Trophoblast cell (in vitro differentiated cells and primary cell): ENCODE measurements around the gene RGS7.

Experiments
- DNase-seq, 2 donors: peaks; one replicate each; pipeline ENCODE4 v3.0.0-alpha.2; 2016
- H2AFZ ChIP-seq: 2 replicates; pipeline ENCODE4 v1.6.1; 2013; ENCODE audit warnings: low read length, moderate library complexity, mild to moderate bottlenecking; ENCODE audit not compliant: insufficient read depth, poor library complexity
- H2AK5ac ChIP-seq: 2 replicates; pipeline ENCODE4 v1.6.1; 2013; ENCODE audit warnings: mild to moderate bottlenecking, low read length
- H2BK120ac ChIP-seq: 2 replicates; pipeline ENCODE4 v1.6.1; 2013; ENCODE audit warnings: low read length, mild to moderate bottlenecking, moderate library complexity; ENCODE audit not compliant: insufficient read depth, poor library complexity
- H2BK12ac ChIP-seq: 2 replicates; pipeline ENCODE4 v1.6.1; 2013; ENCODE audit warnings: mild to moderate bottlenecking, low read length, moderate library complexity
- H2BK5ac ChIP-seq: 2 replicates; pipeline ENCODE4 v1.6.1; 2013; ENCODE audit warnings: low read length, low read depth, moderate library complexity, mild to moderate bottlenecking; ENCODE audit not compliant: poor library complexity
- H3K14ac ChIP-seq: 2 replicates; pipeline ENCODE4 v1.6.1; 2013; ENCODE audit warnings: mild to moderate bottlenecking, low read length
- H3K18ac ChIP-seq: 2 replicates; pipeline ENCODE4 v1.6.1; 2013; ENCODE audit warnings: mild to moderate bottlenecking, low read length
- H3K23ac ChIP-seq: 2 replicates; pipeline ENCODE4 v1.6.1; 2013; ENCODE audit warnings: low read length
- H3K27ac ChIP-seq: 2 replicates; pipeline ENCODE4 v1.5.1; 2013; ENCODE audit warnings: low read depth, mild to moderate bottlenecking, inconsistent platforms, low read length, moderate library complexity
- H3K27me3 ChIP-seq: 2 replicates; pipeline ENCODE4 v1.6.1; 2013; ENCODE audit warnings: inconsistent platforms, mild to moderate bottlenecking, low read length, moderate library complexity; ENCODE audit not compliant: insufficient read depth
- H3K36me3 ChIP-seq, 2 experiments: 1 replicate in 1 of 2; 2 replicates in 1 of 2; pipeline ENCODE4 v1.6.1; 2013; ENCODE audit warnings: low read length in 2 of 2, mild to moderate bottlenecking in 2 of 2, moderate library complexity in 1 of 2; ENCODE audit not compliant: insufficient read depth in 2 of 2, control insufficient read depth in 1 of 2
- H3K4ac ChIP-seq: 2 replicates; pipeline ENCODE4 v1.6.1; 2013; ENCODE audit warnings: low read depth, mild to moderate bottlenecking, low read length, moderate library complexity
- H3K4me1 ChIP-seq, 2 experiments: 1 replicate in 1 of 2; 2 replicates in 1 of 2; pipeline ENCODE4 v1.6.1; 2013; ENCODE audit warnings: low read length in 2 of 2, mild to moderate bottlenecking in 2 of 2, moderate library complexity in 1 of 2; ENCODE audit not compliant: insufficient read depth in 2 of 2, control insufficient read depth in 1 of 2
- H3K4me2 ChIP-seq: 2 replicates; pipeline ENCODE4 v1.6.1; 2013; ENCODE audit warnings: inconsistent platforms, mild to moderate bottlenecking, low read length, moderate library complexity
- H3K4me3 ChIP-seq: 2 replicates; pipeline ENCODE4 v1.5.1; 2013; ENCODE audit warnings: mild to moderate bottlenecking, low read depth, low read length, inconsistent platforms
- H3K79me1 ChIP-seq: one replicate; pipeline ENCODE4 v1.6.1; 2013; ENCODE audit warnings: low read length
- H3K79me2 ChIP-seq: 2 replicates; pipeline ENCODE4 v1.6.1; 2013; ENCODE audit warnings: low read length, mild to moderate bottlenecking; ENCODE audit not compliant: control insufficient read depth, insufficient read depth, poor library complexity
- H3K9ac ChIP-seq: 2 replicates; pipeline ENCODE4 v1.6.1; 2013; ENCODE audit warnings: mild to moderate bottlenecking, low read length
- H3K9me3 ChIP-seq: 2 replicates; pipeline ENCODE4 v1.6.1; 2013; ENCODE audit warnings: low read depth, mild to moderate bottlenecking, control low read depth, inconsistent platforms, low read length; ENCODE audit not compliant: insufficient read depth
- H4K12ac ChIP-seq: 2 replicates; pipeline ENCODE4 v1.6.1; 2013; ENCODE audit warnings: low read depth, mild to moderate bottlenecking, low read length, moderate library complexity
- H4K8ac ChIP-seq: 2 replicates; pipeline ENCODE4 v1.6.1; 2013; ENCODE audit warnings: low read depth, mild to moderate bottlenecking, low read length, moderate library complexity
- H4K91ac ChIP-seq: one replicate; pipeline ENCODE4 v1.6.1; 2013; ENCODE audit warnings: low read depth, mild to moderate bottlenecking, low read length, moderate library complexity
- WGBS: extraction: QIAGEN DNeasy Blood & Tissue Kit; methylation state at CpG from one replicate; pipeline ENCODE4 v1.1.7; 2013; ENCODE audit warnings: missing lambda C conversion rate; ENCODE audit not compliant: insufficient read length, insufficient coverage; ENCODE audit errors: extremely low coverage; 5-methylcytosine and 5-hydroxymethylcytosine counted together

RGS7 gene

DNA sequence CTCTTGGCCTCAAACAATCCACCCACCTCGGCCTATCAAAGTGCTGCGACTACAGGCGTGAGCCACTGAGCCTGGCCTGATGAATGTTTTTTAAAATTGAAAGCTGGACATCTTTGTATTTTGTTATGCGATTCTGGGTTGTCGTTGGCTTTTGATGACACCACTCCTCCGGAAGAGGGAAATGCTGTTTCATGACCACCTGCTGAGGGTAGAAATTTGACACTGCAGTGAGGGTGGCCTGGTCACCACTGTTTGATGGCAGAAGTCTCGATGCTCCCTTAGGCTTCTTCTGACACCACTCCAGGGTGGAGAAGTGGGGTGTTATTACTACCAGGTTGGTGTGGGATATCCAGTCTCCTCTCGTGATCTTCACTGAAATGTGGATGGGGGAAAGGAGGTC lies 357.2 kb downstream of the RGS7 start:
- Histone ChIP-seq H3K36me3 (no peaks in the 10 kb centered on the region), H3K4me1 (no peaks in the 10 kb centered on the region), H3K27ac (no peak overlapping the region), H3K14ac (no peak overlapping the region), H3K79me1 (no peaks in the 10 kb centered on the region), H3K9ac (no peak overlapping the region), H2AK5ac (no peak overlapping the region), H2BK5ac (no peak overlapping the region), H3K23ac (no peak overlapping the region), H3K9me3 (no peaks in the 10 kb centered on the region), H3K79me2 (no peaks in the 10 kb centered on the region), H3K4me2 (no peak overlapping the region), H2BK12ac (no peak overlapping the region), H3K18ac (no peak overlapping the region), H3K27me3 (no peaks in the 10 kb centered on the region), H2BK120ac (no peak overlapping the region), H2AFZ (no peak overlapping the region), H3K4ac (no peak overlapping the region), H4K12ac (no peak overlapping the region), H3K4me3 (no peak overlapping the region), H4K91ac (no peak overlapping the region), H4K8ac (no peak overlapping the region)
- DNase-seq, result no peak
- WGBS, result no CpG with 5 or more reads among the region's 8 CpGs

DNA sequence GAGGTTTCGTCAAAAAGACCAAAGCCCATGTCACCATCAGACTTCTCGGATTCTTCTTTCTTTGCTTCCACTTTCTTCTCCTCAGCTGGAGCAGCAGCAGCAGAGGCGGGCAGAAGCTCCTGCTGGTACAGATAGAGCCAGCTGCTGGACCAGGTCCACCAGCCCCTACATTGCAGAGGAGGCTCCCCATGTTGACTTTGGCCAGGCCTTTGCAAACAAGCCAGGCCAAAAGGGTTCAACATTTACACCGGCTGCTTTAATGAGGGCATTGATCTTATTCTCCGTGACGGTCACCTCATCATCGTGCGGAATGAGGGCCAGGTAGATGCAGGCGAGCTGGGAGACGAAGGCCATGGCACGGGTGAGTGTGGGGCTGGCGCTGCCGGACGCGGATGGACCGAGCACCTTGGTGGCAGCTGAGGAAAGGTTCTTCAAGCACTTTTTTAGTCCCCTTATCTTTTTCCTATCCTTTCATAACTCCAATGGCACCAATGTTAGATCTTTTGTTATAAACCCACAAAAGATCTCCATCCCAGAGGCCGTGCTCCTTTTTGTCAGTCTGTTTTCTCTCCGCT lies 358.5 kb downstream of the RGS7 start:
- no peak overlapping the region for H4K8ac ChIP-seq
- H3K9ac ChIP-seq, result no peak overlapping the region

DNA sequence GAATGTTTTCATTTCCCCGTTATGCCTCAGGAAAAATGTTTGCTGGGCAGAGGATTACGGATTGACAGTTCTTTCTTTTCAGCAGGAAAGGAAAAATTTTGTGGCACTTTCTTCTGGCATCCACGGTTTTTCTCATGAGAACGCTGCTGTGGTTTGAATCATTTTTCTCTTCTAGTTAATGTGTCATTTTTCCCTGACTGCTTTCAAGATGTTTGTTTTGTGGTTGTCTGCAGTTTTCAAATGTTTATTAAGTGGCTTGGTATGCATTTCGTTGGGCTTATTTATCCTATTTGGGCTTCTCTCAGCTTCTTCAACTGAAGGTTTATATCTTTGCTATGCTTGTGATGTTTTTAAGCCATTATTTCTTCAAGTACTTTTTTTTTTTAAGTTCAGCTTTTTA lies 359.0 kb downstream of the RGS7 start:
- Histone ChIP-seq H3K4me3 (no peak overlapping the region), H3K4ac (no peak overlapping the region), H2BK120ac (no peak overlapping the region), H3K4me2 (no peak overlapping the region), H3K4me1 (no peaks in the 10 kb centered on the region), H2AK5ac (no peak overlapping the region), H3K79me2 (no peaks in the 10 kb centered on the region), H3K14ac (no peak overlapping the region), H2AFZ (no peak overlapping the region), H2BK5ac (no peak overlapping the region), H3K36me3 (no peaks in the 10 kb centered on the region), H4K91ac (no peak overlapping the region), H4K12ac (no peak overlapping the region), H3K9ac (no peak overlapping the region), H4K8ac (no peak overlapping the region), H3K9me3 (no peaks in the 10 kb centered on the region), H2BK12ac (no peak overlapping the region), H3K79me1 (no peaks in the 10 kb centered on the region), H3K18ac (no peak overlapping the region), H3K27ac (no peak overlapping the region), H3K23ac (no peak overlapping the region), H3K27me3 (no peaks in the 10 kb centered on the region)
- no peak for DNase-seq
- no CpG with 5 or more reads among the region's 5 CpGs for WGBS

More for the DNA sequence above, 358.5 kb downstream of the RGS7 start:
- no peak overlapping the region for H4K12ac ChIP-seq
- H2BK5ac ChIP-seq, result no peak overlapping the region
- no CpG with 5 or more reads among the region's 18 CpGs for whole genome bisulfite sequencing
- H3K4ac ChIP-seq, result no peak overlapping the region
- H3K18ac ChIP-seq, result no peak overlapping the region
- no peak overlapping the region for H3K4me3 ChIP-seq
- no peak overlapping the region for H2AK5ac ChIP-seq
- H3K79me2 ChIP-seq, result no peaks in the 10 kb centered on the region
- H3K36me3 ChIP-seq, result no peaks in the 10 kb centered on the region
- no peak overlapping the region for H3K27ac ChIP-seq
- H3K9me3 ChIP-seq, result no peaks in the 10 kb centered on the region
- H2AFZ ChIP-seq, result no peak overlapping the region
- H3K4me2 ChIP-seq, result no peak overlapping the region
- H3K14ac ChIP-seq, result no peak overlapping the region
- no peaks in the 10 kb centered on the region for H3K27me3 ChIP-seq
- no peak for DNase-seq
- H4K91ac ChIP-seq, result no peak overlapping the region
- no peak overlapping the region for H2BK120ac ChIP-seq
- H3K23ac ChIP-seq, result no peak overlapping the region
- no peak overlapping the region for H2BK12ac ChIP-seq
- H3K4me1 ChIP-seq, result no peaks in the 10 kb centered on the region
- no peaks in the 10 kb centered on the region for H3K79me1 ChIP-seq

DNA sequence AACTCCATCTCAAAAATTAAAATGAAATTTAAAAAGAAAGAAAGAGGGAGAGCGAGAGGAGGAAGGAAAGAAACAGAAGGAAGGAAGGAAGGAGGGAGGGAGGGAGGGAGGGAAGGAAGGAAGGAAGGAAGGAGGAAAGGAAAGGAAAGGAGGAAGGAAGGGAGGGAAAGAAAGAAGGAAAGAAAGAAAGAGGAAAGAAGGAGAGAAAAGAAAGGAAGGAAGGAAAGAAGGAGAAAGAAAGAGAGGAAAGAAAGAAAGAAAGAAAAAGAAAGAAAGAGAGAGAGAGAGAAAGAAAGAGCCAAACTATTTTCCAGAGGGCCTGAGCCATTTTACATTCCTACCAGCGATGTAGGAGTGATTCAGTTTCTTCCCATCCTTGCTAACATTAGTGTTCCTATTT lies 364.0 kb downstream of the RGS7 start:
- no peak overlapping the region for H2BK5ac ChIP-seq
- H3K18ac ChIP-seq, result no peak overlapping the region
- H3K36me3 ChIP-seq, result no peaks in the 10 kb centered on the region
- no peaks in the 10 kb centered on the region for H3K79me2 ChIP-seq
- no peaks in the 10 kb centered on the region for H3K27me3 ChIP-seq
- H3K9me3 ChIP-seq, result no peaks in the 10 kb centered on the region
- H3K14ac ChIP-seq, result no peak overlapping the region
- no peak overlapping the region for H3K23ac ChIP-seq
- H2AK5ac ChIP-seq, result no peak overlapping the region
- no peak overlapping the region for H2AFZ ChIP-seq
- no peak overlapping the region for H3K4me2 ChIP-seq
- H2BK120ac ChIP-seq, result no peak overlapping the region
- no peak overlapping the region for H2BK12ac ChIP-seq
- H3K4me1 ChIP-seq, result no peaks in the 10 kb centered on the region
- no peak overlapping the region for H4K12ac ChIP-seq
- H4K91ac ChIP-seq, result no peak overlapping the region
- WGBS, result 100% methylated on average over 1 of the region's 2 CpGs
- H3K79me1 ChIP-seq, result no peaks in the 10 kb centered on the region
- no peak overlapping the region for H3K27ac ChIP-seq
- H3K9ac ChIP-seq, result no peak overlapping the region
- DNase-seq, result no peak
- H3K4ac ChIP-seq, result no peak overlapping the region
- no peak overlapping the region for H4K8ac ChIP-seq
- no peak overlapping the region for H3K4me3 ChIP-seq
